ENCODE results near the gene NDUFC2.

The NDUFC2 gene

GRCh38 chr11:78033040-78033439, 46.6 kb downstream of the NDUFC2 start:
- Histone ChIP-seq H3K9ac (ENCODE audit: low read length) (no peak overlapping the region), H3K27me3 (ENCODE audit: control insufficient read depth in 1 of 2, insufficient read depth in 1 of 2, low read length in 2 of 2) (no peaks in the 10 kb centered on the region), H3K4me2 (ENCODE audit: low read length, poor library complexity, severe bottlenecking) (no peak overlapping the region), H3K4ac (ENCODE audit: low read depth in 1 of 2, low read length in 2 of 2) (no peak overlapping the region), H2BK12ac (ENCODE audit: low read length in 2 of 2) (no peak overlapping the region), H2AFZ (ENCODE audit: low read depth, low read length) (no peak overlapping the region), H3K4me3 (ENCODE audit: insufficient read depth in 1 of 2, low read depth in 1 of 2, low read length in 2 of 2) (no peak overlapping the region), H2AK5ac (ENCODE audit: low read length, severe bottlenecking) (no peak overlapping the region), H2BK15ac (ENCODE audit: low read depth, poor library complexity, severe bottlenecking) (no peak overlapping the region), H3K18ac (ENCODE audit: low read depth in 1 of 2, low read length in 2 of 2) (no peak overlapping the region), H3K27ac (ENCODE audit: low read length, poor library complexity, severe bottlenecking) (no peak overlapping the region), H4K8ac (ENCODE audit: low read length) (no peak overlapping the region), H4K91ac (ENCODE audit: low read length) (no peak overlapping the region), H3K23ac (ENCODE audit: low read length in 2 of 2) (no peak overlapping the region), H3K14ac (ENCODE audit: low read length in 2 of 2) (no peak overlapping the region), H3K79me1 (replicated peaks; ENCODE audit: low read length, poor library complexity, severe bottlenecking) (no peaks in the 10 kb centered on the region), H2BK120ac (ENCODE audit: low read depth, low read length) (no peak overlapping the region), H2BK5ac (ENCODE audit: low read depth, low read length, poor library complexity, severe bottlenecking) (no peak overlapping the region), H3K36me3 (ENCODE audit: control insufficient read depth in 1 of 2, insufficient read depth in 2 of 2, low read depth in 1 of 2, low read length in 2 of 2) (no peaks in the 10 kb centered on the region), H3K9me3 (ENCODE audit: control insufficient read depth, low read length) (no peaks in the 10 kb centered on the region), H3K4me1 (ENCODE audit: control insufficient read depth, insufficient read depth, low read depth, low read length) (peaks cover 8% of the 10 kb centered on the region)
- DNase-seq: no peak
- 100% methylated on average over 2 of the region's 4 CpGs for WGBS

- H3K4me1 ChIP-seq (ENCODE audit: control insufficient read depth, insufficient read depth, low read depth, low read length): peaks cover 8% of the 10 kb centered on the region
- no peak overlapping the region for H4K91ac ChIP-seq (ENCODE audit: low read length)
- no peak overlapping the region for H3K4me3 ChIP-seq (ENCODE audit: insufficient read depth in 1 of 2, low read depth in 1 of 2, low read length in 2 of 2)
- H3K36me3 ChIP-seq (ENCODE audit: control insufficient read depth in 1 of 2, insufficient read depth in 2 of 2, low read depth in 1 of 2, low read length in 2 of 2): no peaks in the 10 kb centered on the region
- H2BK15ac ChIP-seq (ENCODE audit: low read depth, poor library complexity, severe bottlenecking): no peak overlapping the region
- H3K18ac ChIP-seq (ENCODE audit: low read depth in 1 of 2, low read length in 2 of 2): no peak overlapping the region
- DNase-seq: no peak
- no peak overlapping the region for H3K14ac ChIP-seq (ENCODE audit: low read length in 2 of 2)
- H2AK5ac ChIP-seq (ENCODE audit: low read length, severe bottlenecking): no peak overlapping the region
- no peak overlapping the region for H3K23ac ChIP-seq (ENCODE audit: low read length in 2 of 2)
- no peak overlapping the region for H3K4me2 ChIP-seq (ENCODE audit: low read length, poor library complexity, severe bottlenecking)
- no peaks in the 10 kb centered on the region for H3K27me3 ChIP-seq (ENCODE audit: control insufficient read depth in 1 of 2, insufficient read depth in 1 of 2, low read length in 2 of 2)
- H2BK120ac ChIP-seq (ENCODE audit: low read depth, low read length): no peak overlapping the region
- no peak overlapping the region for H2AFZ ChIP-seq (ENCODE audit: low read depth, low read length)
- no peak overlapping the region for H2BK12ac ChIP-seq (ENCODE audit: low read length in 2 of 2)
- no peak overlapping the region for H3K4ac ChIP-seq (ENCODE audit: low read depth in 1 of 2, low read length in 2 of 2)
- no peak overlapping the region for H4K8ac ChIP-seq (ENCODE audit: low read length)
- no peak overlapping the region for H3K27ac ChIP-seq (ENCODE audit: low read length, poor library complexity, severe bottlenecking)
- no peak overlapping the region for H3K9ac ChIP-seq (ENCODE audit: low read length)
- H2BK5ac ChIP-seq (ENCODE audit: low read depth, low read length, poor library complexity, severe bottlenecking): no peak overlapping the region
- H3K79me1 ChIP-seq (replicated peaks; ENCODE audit: low read length, poor library complexity, severe bottlenecking): no peaks in the 10 kb centered on the region
- H3K9me3 ChIP-seq (ENCODE audit: control insufficient read depth, low read length): no peaks in the 10 kb centered on the region
Measured at GRCh38 chr11:78032090-78032489, 47.6 kb downstream of the NDUFC2 start.

DNA sequence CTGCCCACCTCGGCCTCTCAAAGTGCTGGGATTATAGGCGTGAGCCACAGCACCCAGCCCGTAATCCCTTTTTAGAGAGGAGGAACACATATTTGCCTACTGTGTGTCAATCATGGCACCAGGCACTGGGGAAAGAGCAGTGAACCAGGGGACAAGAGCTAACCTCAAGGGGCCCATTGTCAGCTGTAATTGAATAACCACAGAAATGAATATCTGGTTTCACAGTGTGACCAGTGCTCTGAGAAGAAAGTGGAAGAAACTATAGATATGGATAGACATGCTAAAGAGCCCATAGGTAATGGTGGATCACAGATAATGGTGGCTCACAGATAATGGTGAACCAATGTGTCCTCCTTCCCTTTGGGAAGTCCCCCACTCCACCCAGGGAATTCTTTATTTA, 48.0 kb downstream of the NDUFC2 start:
- H3K27me3 ChIP-seq (ENCODE audit: control insufficient read depth in 1 of 2, insufficient read depth in 1 of 2, low read length in 2 of 2): no peaks in the 10 kb centered on the region
- no peak for DNase-seq
- no peak overlapping the region for H3K18ac ChIP-seq (ENCODE audit: low read depth in 1 of 2, low read length in 2 of 2)
- no peak overlapping the region for H3K4me3 ChIP-seq (ENCODE audit: insufficient read depth in 1 of 2, low read depth in 1 of 2, low read length in 2 of 2)
- H2AK5ac ChIP-seq (ENCODE audit: low read length, severe bottlenecking): no peak overlapping the region
- no peak overlapping the region for H4K91ac ChIP-seq (ENCODE audit: low read length)
- peaks cover 5% of the 10 kb centered on the region for H3K4me1 ChIP-seq (ENCODE audit: control insufficient read depth, insufficient read depth, low read depth, low read length)
- no peak overlapping the region for H2BK15ac ChIP-seq (ENCODE audit: low read depth, poor library complexity, severe bottlenecking)
- no peak overlapping the region for H2BK12ac ChIP-seq (ENCODE audit: low read length in 2 of 2)
- no peak overlapping the region for H3K14ac ChIP-seq (ENCODE audit: low read length in 2 of 2)
- H3K36me3 ChIP-seq (ENCODE audit: control insufficient read depth in 1 of 2, insufficient read depth in 2 of 2, low read depth in 1 of 2, low read length in 2 of 2): no peaks in the 10 kb centered on the region
- H3K23ac ChIP-seq (ENCODE audit: low read length in 2 of 2): no peak overlapping the region
- no peaks in the 10 kb centered on the region for H3K79me1 ChIP-seq (replicated peaks; ENCODE audit: low read length, poor library complexity, severe bottlenecking)
- no peak overlapping the region for H3K27ac ChIP-seq (ENCODE audit: low read length, poor library complexity, severe bottlenecking)
- H2BK120ac ChIP-seq (ENCODE audit: low read depth, low read length): no peak overlapping the region
- no peaks in the 10 kb centered on the region for H3K9me3 ChIP-seq (ENCODE audit: control insufficient read depth, low read length)
- H2BK5ac ChIP-seq (ENCODE audit: low read depth, low read length, poor library complexity, severe bottlenecking): no peak overlapping the region
- 97% methylated on average over 3 of the region's 3 CpGs for WGBS
- H2AFZ ChIP-seq (ENCODE audit: low read depth, low read length): no peak overlapping the region
- no peak overlapping the region for H4K8ac ChIP-seq (ENCODE audit: low read length)
- no peak overlapping the region for H3K4me2 ChIP-seq (ENCODE audit: low read length, poor library complexity, severe bottlenecking)
- no peak overlapping the region for H3K4ac ChIP-seq (ENCODE audit: low read depth in 1 of 2, low read length in 2 of 2)
- H3K9ac ChIP-seq (ENCODE audit: low read length): no peak overlapping the region

DNA sequence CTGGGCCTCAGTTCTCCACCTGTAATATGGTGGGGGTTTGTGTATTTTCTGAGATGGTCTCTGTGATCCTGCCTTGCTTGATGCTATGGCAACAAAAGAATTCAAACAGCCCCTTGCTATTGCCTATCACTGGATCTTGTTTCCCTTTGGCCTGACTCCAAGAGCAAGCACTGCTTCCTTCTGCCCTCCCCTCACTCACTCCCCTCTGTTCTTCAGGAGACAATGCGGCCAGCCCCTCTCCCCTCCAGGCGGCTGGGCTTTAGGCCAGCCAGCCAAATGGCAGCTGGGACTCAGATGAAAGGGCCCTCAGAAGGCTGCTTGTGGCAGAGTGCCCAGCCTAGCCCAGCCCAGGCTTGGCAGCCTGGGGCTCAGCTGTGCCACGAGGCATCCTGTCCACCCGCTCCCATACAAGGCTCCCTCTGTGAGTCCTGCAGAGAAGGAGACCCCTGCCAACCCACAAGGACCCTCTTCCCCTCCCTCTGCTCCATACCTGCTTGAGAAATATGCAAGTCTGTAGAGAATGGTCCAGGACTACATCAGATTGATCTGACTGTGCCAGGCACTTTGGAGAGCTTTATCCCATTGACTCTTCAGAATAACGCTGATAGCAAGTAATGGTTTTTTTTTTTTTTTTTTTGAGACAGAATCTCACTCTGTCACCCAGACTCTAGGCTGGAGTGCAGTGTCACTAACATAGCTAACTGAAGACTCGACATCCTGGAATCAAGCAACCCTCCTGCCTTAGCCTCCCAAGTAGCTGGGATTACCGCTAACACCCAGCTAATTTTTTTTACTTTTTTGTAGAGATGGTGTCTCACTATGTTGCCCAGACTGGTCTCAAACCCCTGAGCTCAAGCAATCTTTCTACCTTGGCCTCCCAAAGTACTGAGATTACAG, 49.0 kb downstream of the NDUFC2 start:
- no peak for DNase-seq
- no peak overlapping the region for H4K8ac ChIP-seq (ENCODE audit: low read length)
- H3K4me1 ChIP-seq (ENCODE audit: control insufficient read depth, insufficient read depth, low read depth, low read length): peaks cover 5% of the 10 kb centered on the region
- H3K4ac ChIP-seq (ENCODE audit: low read depth in 1 of 2, low read length in 2 of 2): no peak overlapping the region
- no peak overlapping the region for H3K23ac ChIP-seq (ENCODE audit: low read length in 2 of 2)
- H3K27me3 ChIP-seq (ENCODE audit: control insufficient read depth in 1 of 2, insufficient read depth in 1 of 2, low read length in 2 of 2): no peaks in the 10 kb centered on the region
- H2BK12ac ChIP-seq (ENCODE audit: low read length in 2 of 2): no peak overlapping the region
- no peak overlapping the region for H4K91ac ChIP-seq (ENCODE audit: low read length)
- no peak overlapping the region for H2BK120ac ChIP-seq (ENCODE audit: low read depth, low read length)
- no peak overlapping the region for H3K4me3 ChIP-seq (ENCODE audit: insufficient read depth in 1 of 2, low read depth in 1 of 2, low read length in 2 of 2)
- H3K14ac ChIP-seq (ENCODE audit: low read length in 2 of 2): no peak overlapping the region
- no peak overlapping the region for H2AFZ ChIP-seq (ENCODE audit: low read depth, low read length)
- H2BK15ac ChIP-seq (ENCODE audit: low read depth, poor library complexity, severe bottlenecking): no peak overlapping the region
- H2BK5ac ChIP-seq (ENCODE audit: low read depth, low read length, poor library complexity, severe bottlenecking): no peak overlapping the region
- H3K18ac ChIP-seq (ENCODE audit: low read depth in 1 of 2, low read length in 2 of 2): no peak overlapping the region
- no peak overlapping the region for H3K9ac ChIP-seq (ENCODE audit: low read length)
- H2AK5ac ChIP-seq (ENCODE audit: low read length, severe bottlenecking): no peak overlapping the region
- no peaks in the 10 kb centered on the region for H3K9me3 ChIP-seq (ENCODE audit: control insufficient read depth, low read length)
- 74% methylated on average over 6 of the region's 7 CpGs for WGBS
- no peak overlapping the region for H3K27ac ChIP-seq (ENCODE audit: low read length, poor library complexity, severe bottlenecking)
- no peaks in the 10 kb centered on the region for H3K79me1 ChIP-seq (replicated peaks; ENCODE audit: low read length, poor library complexity, severe bottlenecking)
- H3K4me2 ChIP-seq (ENCODE audit: low read length, poor library complexity, severe bottlenecking): no peak overlapping the region
- H3K36me3 ChIP-seq (ENCODE audit: control insufficient read depth in 1 of 2, insufficient read depth in 2 of 2, low read depth in 1 of 2, low read length in 2 of 2): no peaks in the 10 kb centered on the region

Measured in mesenchymal stem cell (in vitro differentiated cells and primary cell).